Activated naive CD4-positive, alpha-beta T cell treated with anti-CD3 and anti-CD28 coated beads for 36 hours (primary cell): Measurements from ENCODE around the gene PPARD. TPM values are rescaled to one million over a fixed set of nuclear protein-coding genes. Genes with fewer than 3 reads are reported as not detected.

Experiments
- CTCF ChIA-PET: fragments of 350-600 bp; sonication (Branson Sonifier 250); formaldehyde crosslinking; loops from one replicate; lab custom pipeline; 2021; ENCODE audit warnings: antibody characterized with exemption; lab: Charles Lee
- DNase-seq: peaks from one replicate; pipeline ENCODE4 v3.0.0-alpha.2; 2020
- H3K27ac Mint-ChIP-seq: one replicate; pipeline ENCODE4 v1.8.0; 2021; ENCODE audit warnings: mild to moderate bottlenecking, mixed read lengths
- H3K27me3 Mint-ChIP-seq: one replicate; pipeline ENCODE4 v1.8.0; 2021; ENCODE audit warnings: low read depth, mixed read lengths
- H3K36me3 Mint-ChIP-seq: one replicate; pipeline ENCODE4 v1.8.0; 2021; ENCODE audit warnings: low read depth, mixed read lengths
- H3K4me1 Mint-ChIP-seq: one replicate; pipeline ENCODE4 v1.8.0; 2021; ENCODE audit warnings: low read depth, mixed read lengths
- H3K4me3 Mint-ChIP-seq: one replicate; pipeline ENCODE4 v1.8.0; 2021; ENCODE audit warnings: mild to moderate bottlenecking, moderate library complexity, mixed read lengths
- H3K9me3 Mint-ChIP-seq: one replicate; pipeline ENCODE4 v1.8.0; 2021; ENCODE audit warnings: mixed read lengths
- intact Hi-C: fragments of 100-400 bp; cut with micrococcal nuclease; formaldehyde crosslinking; loops from one replicate; pipeline ENCODE4 v1.15.1; 2023
- total RNA-seq, 2 experiments: library from RNA; stranded (reverse); gene quantifications; one replicate each; pipeline ENCODE4 v1.2.3, GENCODE V29; 2021

The PPARD gene
- total RNA-seq, 2 experiments from 2014 or later = 10.8 to 11.2 TPM

GRCh38 chr6:35392111-35392702 is 49.8 kb downstream of the PPARD start:
- no peak overlapping the region for H3K27ac Mint-ChIP-seq
- H3K4me3 Mint-ChIP-seq = no peak overlapping the region
- intact Hi-C loops = no loop called here
- no peak for DNase-seq
- no peaks in the 10 kb centered on the region for H3K36me3 Mint-ChIP-seq
- CTCF ChIA-PET = interaction anchor here (0.9 to 1.1 kb wide), 2 partner anchors 24 to 48 kb away, joined by 3 read pairs; no protein-coding TSS in a partner anchor
- H3K9me3 Mint-ChIP-seq = no peaks in the 10 kb centered on the region
- no peaks in the 10 kb centered on the region for H3K27me3 Mint-ChIP-seq
- H3K4me1 Mint-ChIP-seq = peaks cover 36% of the 10 kb centered on the region

- no peak overlapping the region for H3K4me3 Mint-ChIP-seq
- CTCF ChIA-PET = no interaction called here
- peaks cover 35% of the 10 kb centered on the region for H3K4me1 Mint-ChIP-seq
Measured at GRCh38 chr6:35392773-35393672, 50.7 kb downstream of the PPARD start.

DNA sequence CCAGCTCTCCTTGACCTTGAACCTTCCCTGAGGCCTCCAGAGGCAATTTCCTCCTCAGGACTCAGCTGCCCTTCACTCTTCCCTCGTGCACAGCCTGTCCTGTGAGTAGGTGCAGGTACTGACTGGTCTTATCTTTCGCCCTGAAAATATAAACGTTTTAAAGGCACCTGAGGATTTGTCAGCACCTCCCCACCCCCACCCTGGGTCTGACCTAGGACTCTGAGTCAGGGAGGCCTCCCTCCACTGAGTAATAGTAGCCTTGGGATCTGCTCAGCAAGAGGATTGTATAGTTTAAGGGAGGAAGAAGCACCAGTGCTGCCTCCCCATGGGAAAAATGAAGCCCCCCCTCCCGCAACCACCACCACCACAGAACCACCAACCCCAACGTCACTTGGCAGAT is 54.6 kb downstream of the PPARD start:
- H3K27me3 Mint-ChIP-seq = no peaks in the 10 kb centered on the region
- CTCF ChIA-PET = no interaction called here
- no peaks in the 10 kb centered on the region for H3K9me3 Mint-ChIP-seq
- intact Hi-C loops = no loop called here
- H3K4me1 Mint-ChIP-seq = peaks cover 22% of the 10 kb centered on the region
- no peak for DNase-seq
- peaks cover 1% of the 10 kb centered on the region for H3K36me3 Mint-ChIP-seq
- H3K4me3 Mint-ChIP-seq = no peak overlapping the region
- H3K27ac Mint-ChIP-seq = no peak overlapping the region

More at GRCh38 chr6:35392773-35393672, 50.7 kb downstream of the PPARD start:
- Mint-ChIP-seq H3K27ac (peak overlapping the region; percentile 27), H3K9me3 (no peaks in the 10 kb centered on the region), H3K36me3 (no peaks in the 10 kb centered on the region), H3K27me3 (no peaks in the 10 kb centered on the region)
- intact Hi-C loops = no loop called here
- DNase-seq = no peak

- H3K27me3 Mint-ChIP-seq = no peaks in the 10 kb centered on the region
- intact Hi-C loops = no loop called here
- no peak for DNase-seq
- H3K36me3 Mint-ChIP-seq = peaks cover 1% of the 10 kb centered on the region
- peaks cover 16% of the 10 kb centered on the region for H3K4me1 Mint-ChIP-seq
- CTCF ChIA-PET = no interaction called here
- no peak overlapping the region for H3K27ac Mint-ChIP-seq
- H3K9me3 Mint-ChIP-seq = no peaks in the 10 kb centered on the region
- no peak overlapping the region for H3K4me3 Mint-ChIP-seq
Measured at GRCh38 chr6:35397806-35398418, 55.6 kb downstream of the PPARD start.

- peaks cover 1% of the 10 kb centered on the region for H3K36me3 Mint-ChIP-seq
- no peaks in the 10 kb centered on the region for H3K9me3 Mint-ChIP-seq
- no peaks in the 10 kb centered on the region for H3K27me3 Mint-ChIP-seq
- intact Hi-C loops = no loop called here
- peaks cover 12% of the 10 kb centered on the region for H3K4me1 Mint-ChIP-seq
- H3K4me3 Mint-ChIP-seq = no peak overlapping the region
- H3K27ac Mint-ChIP-seq = no peak overlapping the region
- no peak for DNase-seq
- CTCF ChIA-PET = no interaction called here
Measured at GRCh38 chr6:35398526-35398925, 56.2 kb downstream of the PPARD start.

DNA sequence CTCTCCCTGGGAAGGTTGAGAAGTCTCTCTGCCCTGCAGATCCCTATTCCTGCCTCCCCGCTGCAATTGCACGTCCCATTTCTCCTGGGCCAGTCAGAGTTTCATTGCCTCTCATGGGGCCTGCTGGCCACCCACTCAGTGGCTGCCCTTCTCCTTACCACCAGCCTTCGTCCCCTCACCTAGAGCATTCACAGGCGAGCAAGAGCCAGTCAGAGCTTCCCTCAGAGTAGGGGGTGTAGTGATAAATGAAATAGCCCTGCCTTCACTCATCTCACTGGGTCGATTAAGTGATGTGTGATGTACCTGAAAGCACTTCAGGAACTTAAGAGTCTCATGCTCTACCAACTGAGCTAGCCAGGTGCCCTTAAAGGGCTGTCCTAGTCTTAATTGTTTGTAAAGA is 57.8 kb downstream of the PPARD start:
- H3K36me3 Mint-ChIP-seq = peaks cover 1% of the 10 kb centered on the region
- H3K9me3 Mint-ChIP-seq = no peaks in the 10 kb centered on the region
- no peak overlapping the region for H3K4me3 Mint-ChIP-seq
- intact Hi-C loops = no loop called here
- peaks cover 6% of the 10 kb centered on the region for H3K4me1 Mint-ChIP-seq
- no peak overlapping the region for H3K27ac Mint-ChIP-seq
- no peaks in the 10 kb centered on the region for H3K27me3 Mint-ChIP-seq
- CTCF ChIA-PET = no interaction called here
- no peak for DNase-seq

- DNase-seq = no peak
- peaks cover 1% of the 10 kb centered on the region for H3K36me3 Mint-ChIP-seq
- H3K27ac Mint-ChIP-seq = no peak overlapping the region
- no peak overlapping the region for H3K4me3 Mint-ChIP-seq
- H3K4me1 Mint-ChIP-seq = peaks cover 6% of the 10 kb centered on the region
- intact Hi-C loops = no loop called here
- CTCF ChIA-PET = interaction anchor here (0.6 kb wide), 1 partner anchor 366 kb away, joined by 4 read pairs; no protein-coding TSS in a partner anchor
- H3K9me3 Mint-ChIP-seq = no peaks in the 10 kb centered on the region
- H3K27me3 Mint-ChIP-seq = no peaks in the 10 kb centered on the region
Measured at GRCh38 chr6:35400901-35401311, 58.5 kb downstream of the PPARD start.

GRCh38 chr6:35401514-35401913 is 59.2 kb downstream of the PPARD start:
- Mint-ChIP-seq H3K4me3 (no peak overlapping the region), H3K27me3 (no peaks in the 10 kb centered on the region), H3K9me3 (no peaks in the 10 kb centered on the region), H3K4me1 (peaks cover 10% of the 10 kb centered on the region), H3K36me3 (peaks cover 1% of the 10 kb centered on the region), H3K27ac (peak overlapping the region; percentile 7)
- intact Hi-C loops = no loop called here
- CTCF ChIA-PET = no interaction called here
- no peak for DNase-seq

DNA sequence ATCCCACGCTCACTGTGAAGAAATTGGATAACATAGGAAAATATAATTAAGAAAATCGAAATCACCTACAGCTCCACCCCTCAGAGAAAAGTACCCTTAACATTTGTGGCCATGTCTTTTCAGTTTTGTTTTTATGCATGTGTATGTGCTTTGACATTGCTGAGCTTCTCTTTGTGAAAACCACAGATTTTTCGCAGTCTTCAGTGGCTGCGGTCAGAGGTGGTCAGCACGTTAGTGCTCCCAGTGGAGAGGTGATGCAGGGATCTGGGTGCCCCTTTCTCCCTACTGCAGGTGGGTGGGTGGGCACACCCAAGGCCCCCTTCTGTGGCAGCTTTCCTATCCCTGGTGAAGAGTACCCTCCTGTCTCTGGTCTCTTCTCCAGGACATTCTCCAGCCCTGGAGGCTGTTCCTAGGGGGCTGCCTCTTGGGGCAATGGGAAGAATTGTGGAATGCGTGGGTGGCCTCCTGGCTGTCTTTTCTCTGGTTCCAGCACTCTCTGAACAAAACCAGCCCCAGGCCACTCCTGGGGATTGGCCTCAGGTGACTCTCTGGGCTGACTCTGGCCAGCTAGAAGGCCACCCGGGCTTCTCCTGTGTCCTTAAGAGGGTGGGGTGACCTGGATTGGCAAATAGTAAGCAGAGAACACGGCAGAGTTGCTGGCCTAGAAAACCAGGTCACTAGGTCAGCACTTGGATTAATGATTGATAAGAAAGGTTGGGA is 59.9 kb downstream of the PPARD start:
- H3K4me3 Mint-ChIP-seq = no peak overlapping the region
- no peaks in the 10 kb centered on the region for H3K9me3 Mint-ChIP-seq
- H3K27me3 Mint-ChIP-seq = no peaks in the 10 kb centered on the region
- no peak for DNase-seq
- H3K4me1 Mint-ChIP-seq = peaks cover 8% of the 10 kb centered on the region
- H3K27ac Mint-ChIP-seq = no peak overlapping the region
- H3K36me3 Mint-ChIP-seq = peaks cover 1% of the 10 kb centered on the region
- intact Hi-C loops = no loop called here
- CTCF ChIA-PET = no interaction called here

DNA sequence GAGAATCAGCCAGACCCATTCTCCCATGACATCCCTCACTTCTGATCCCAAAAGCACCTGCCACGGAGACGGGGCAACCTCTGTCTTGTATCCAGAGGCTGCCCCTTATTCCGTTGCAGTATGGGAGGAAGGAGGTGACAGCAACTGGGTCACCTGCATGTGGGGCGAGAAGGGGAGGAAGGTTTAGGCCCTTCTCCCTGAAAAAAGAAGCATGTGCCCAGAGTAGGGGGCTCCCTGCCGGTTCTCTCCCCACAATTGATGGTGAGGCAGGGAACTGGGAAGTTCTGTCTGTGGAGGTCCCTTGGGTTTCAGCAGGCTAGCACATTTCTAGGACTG is 60.5 kb downstream of the PPARD start:
- H3K9me3 Mint-ChIP-seq = no peaks in the 10 kb centered on the region
- DNase-seq = no peak
- CTCF ChIA-PET = no interaction called here
- no peaks in the 10 kb centered on the region for H3K27me3 Mint-ChIP-seq
- H3K36me3 Mint-ChIP-seq = peaks cover 1% of the 10 kb centered on the region
- peaks cover 8% of the 10 kb centered on the region for H3K4me1 Mint-ChIP-seq
- intact Hi-C loops = no loop called here
- H3K27ac Mint-ChIP-seq = no peak overlapping the region
- no peak overlapping the region for H3K4me3 Mint-ChIP-seq

DNA sequence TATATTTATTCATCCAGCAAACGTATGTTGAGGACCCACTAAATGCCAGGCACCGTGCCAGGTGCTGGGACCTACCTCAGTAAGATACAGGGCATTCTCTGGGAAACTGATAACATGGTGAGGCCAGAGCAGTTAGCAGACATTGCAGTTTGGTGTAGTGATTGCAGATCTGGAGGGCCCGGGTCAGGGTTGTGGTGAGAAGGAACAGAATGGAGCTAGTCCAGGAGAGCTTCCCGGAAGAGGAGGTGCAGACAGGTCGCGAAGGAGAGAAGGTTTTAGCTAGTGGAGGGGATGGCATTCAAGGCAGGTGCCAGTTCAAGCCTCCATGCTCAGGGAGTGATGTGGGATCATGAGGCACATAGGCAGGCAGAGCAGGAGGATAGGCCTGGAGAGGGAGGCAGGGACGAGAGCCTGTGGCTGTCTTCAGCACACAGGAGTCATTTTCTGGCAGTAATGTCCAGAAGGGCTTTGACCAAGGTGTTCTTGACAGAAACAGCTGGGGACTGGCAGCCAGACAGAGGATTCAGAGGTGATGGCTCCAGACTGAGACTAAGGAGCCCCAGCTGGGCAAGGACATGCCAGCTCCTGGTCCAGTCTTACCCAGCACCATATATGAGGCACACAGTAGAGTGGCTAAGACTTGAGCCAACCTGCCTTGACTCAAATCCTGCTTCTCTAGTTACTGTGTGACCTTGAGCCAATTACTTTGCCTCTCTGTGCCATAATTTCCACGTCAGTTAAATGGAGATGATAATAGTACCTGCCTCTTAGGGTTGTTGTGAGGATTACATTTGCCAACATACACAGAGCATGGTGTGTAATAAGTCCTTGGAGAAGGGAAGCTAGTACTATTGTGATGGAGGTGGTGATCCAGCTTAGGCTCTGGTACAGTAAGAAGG is 61.4 kb downstream of the PPARD start:
- no peaks in the 10 kb centered on the region for H3K27me3 Mint-ChIP-seq
- H3K9me3 Mint-ChIP-seq = no peaks in the 10 kb centered on the region
- no peak overlapping the region for H3K4me3 Mint-ChIP-seq
- DNase-seq = no peak
- H3K36me3 Mint-ChIP-seq = no peaks in the 10 kb centered on the region
- H3K4me1 Mint-ChIP-seq = peaks cover 8% of the 10 kb centered on the region
- CTCF ChIA-PET = interaction anchor here (0.6 kb wide), 1 partner anchor 148 kb away, joined by 4 read pairs; no protein-coding TSS in a partner anchor
- H3K27ac Mint-ChIP-seq = no peak overlapping the region
- intact Hi-C loops = no loop called here
